BLaER1 treated with 17β-estradiol and CSF1 and Interleukin-3, amounts not matched to agents 10 nM and 100 nM (cell line): ENCODE measurements around the gene POLN.

Experiments used
- H3K27ac ChIP-seq, 11 experiments: shearing (Covaris generic); formaldehyde crosslinking; 2 replicates each; pipeline ENCODE4 v1.8.1; 2022
- H3K27me3 ChIP-seq, 11 experiments: shearing (Covaris generic); formaldehyde crosslinking; 2 replicates each; pipeline ENCODE4 v1.8.1; 2022
- H3K36me3 ChIP-seq, 11 experiments: shearing (Covaris generic); formaldehyde crosslinking; 2 replicates each; pipeline ENCODE4 v1.8.1; 2022
- H3K4me1 ChIP-seq, 10 experiments: shearing (Covaris generic); formaldehyde crosslinking; 2 replicates each; pipeline ENCODE4 v1.8.1; 2022
- H3K4me2 ChIP-seq, 11 experiments: shearing (Covaris generic); formaldehyde crosslinking; 2 replicates each; pipeline ENCODE4 v1.8.1; 2022
- H3K4me3 ChIP-seq, 10 experiments: shearing (Covaris generic); formaldehyde crosslinking; 2 replicates each; pipeline ENCODE4 v1.8.1; 2022
- H3K9ac ChIP-seq, 11 experiments: shearing (Covaris generic); formaldehyde crosslinking; 2 replicates each; pipeline ENCODE4 v1.8.1; 2022
- H3K9me3 ChIP-seq, 11 experiments: shearing (Covaris generic); formaldehyde crosslinking; replicated peaks in 1 of 11; 2 replicates each; pipeline ENCODE4 v1.8.1; 2022
- H4K20me1 ChIP-seq, 11 experiments: shearing (Covaris generic); formaldehyde crosslinking; 2 replicates each; pipeline ENCODE4 v1.8.1; 2022
- Cebpa-rat ChIP-seq, 11 experiments: shearing (Covaris generic); IDR thresholded peaks; 2 replicates each; pipeline ENCODE4 v1.8.1; 2022

POLN gene

GRCh38 chr4:2083116-2083825 lies 158.7 kb downstream of the POLN start:
- H3K4me2 ChIP-seq, result peak overlapping the region in 7 of 11 experiments; percentile 18 to 80 (median 63); a peak in 10 of 22 replicates
- H3K27me3 ChIP-seq, result peaks cover 0 to 30% (median 0%) of the 10 kb centered on the region in 11 experiments; a peak in 4 of 22 replicates
- no peak overlapping the region for H3K9ac ChIP-seq
- H3K27ac ChIP-seq, result no peak overlapping the region
- peaks cover 0 to 21% (median 6%) of the 10 kb centered on the region in 11 experiments; a peak in 7 of 22 replicates for H3K9me3 ChIP-seq
- H3K4me1 ChIP-seq, result peaks cover 4 to 69% (median 46%) of the 10 kb centered on the region in 10 experiments; a peak in 19 of 20 replicates
- no peak overlapping the region for H3K4me3 ChIP-seq
- no peaks in the 10 kb centered on the region for H3K36me3 ChIP-seq
- no peak for TF ChIP-seq Cebpa-rat (IDR thresholded peaks at IDR 0.05)
- H4K20me1 ChIP-seq, result peaks cover 0 to 5% (median 0%) of the 10 kb centered on the region in 11 experiments; a peak in 1 of 22 replicates

GRCh38 chr4:2082627-2083026 lies 159.3 kb downstream of the POLN start:
- Histone ChIP-seq H3K4me2 (peak overlapping the region in 7 of 11 experiments; percentile 18 to 80 (median 63); a peak in 12 of 22 replicates), H3K4me3 (no peak overlapping the region), H3K27ac (no peak overlapping the region), H3K27me3 (peaks cover 0 to 36% (median 0%) of the 10 kb centered on the region in 11 experiments; a peak in 4 of 22 replicates), H3K9ac (no peak overlapping the region), H3K36me3 (no peaks in the 10 kb centered on the region), H3K4me1 (peaks cover 11 to 76% (median 52%) of the 10 kb centered on the region in 10 experiments), H3K9me3 (peaks cover 0 to 19% (median 6%) of the 10 kb centered on the region in 11 experiments; a peak in 7 of 22 replicates), H4K20me1 (peaks cover 0 to 5% (median 0%) of the 10 kb centered on the region in 11 experiments; a peak in 2 of 22 replicates)
- no peak for TF ChIP-seq Cebpa-rat (IDR thresholded peaks at IDR 0.05)

GRCh38 chr4:2082118-2082517 lies 159.8 kb downstream of the POLN start:
- Histone ChIP-seq H3K27ac (no peak overlapping the region), H3K4me3 (no peak overlapping the region), H3K4me2 (peak overlapping the region in 3 of 11 experiments; percentile 63 to 75 (median 64); a peak in 3 of 22 replicates), H3K27me3 (peaks cover 0 to 36% (median 0%) of the 10 kb centered on the region in 11 experiments; a peak in 4 of 22 replicates), H3K9ac (no peak overlapping the region), H4K20me1 (peaks cover 0 to 9% (median 0%) of the 10 kb centered on the region in 11 experiments; a peak in 2 of 22 replicates), H3K36me3 (no peaks in the 10 kb centered on the region), H3K4me1 (peaks cover 16 to 81% (median 57%) of the 10 kb centered on the region in 10 experiments), H3K9me3 (peaks cover 0 to 14% (median 3%) of the 10 kb centered on the region in 11 experiments; a peak in 6 of 22 replicates)
- no peak for TF ChIP-seq Cebpa-rat (IDR thresholded peaks at IDR 0.05)

- H3K9ac ChIP-seq, result no peak overlapping the region
- no peaks in the 10 kb centered on the region for H3K36me3 ChIP-seq
- peaks cover 0 to 36% (median 0%) of the 10 kb centered on the region in 11 experiments; a peak in 4 of 22 replicates for H3K27me3 ChIP-seq
- H3K9me3 ChIP-seq, result peaks cover 0 to 9% (median 0%) of the 10 kb centered on the region in 11 experiments; a peak in 3 of 22 replicates
- no peak for TF ChIP-seq Cebpa-rat (IDR thresholded peaks at IDR 0.05)
- no peak overlapping the region for H3K4me2 ChIP-seq
- no peak overlapping the region for H3K4me3 ChIP-seq
- H3K4me1 ChIP-seq, result peaks cover 22 to 87% (median 63%) of the 10 kb centered on the region in 10 experiments
- peaks cover 0 to 11% (median 0%) of the 10 kb centered on the region in 11 experiments; a peak in 2 of 22 replicates for H4K20me1 ChIP-seq
- H3K27ac ChIP-seq, result no peak overlapping the region
Measured at GRCh38 chr4:2081540-2081939, 160.4 kb downstream of the POLN start.

GRCh38 chr4:2080429-2081300 lies 161.3 kb downstream of the POLN start:
- Histone ChIP-seq H3K4me2 (peak overlapping the region in 5 of 11 experiments; percentile 73 to 91 (median 78); a peak in 7 of 22 replicates), H4K20me1 (peaks cover 0 to 15% (median 0%) of the 10 kb centered on the region in 11 experiments; a peak in 2 of 22 replicates), H3K9ac (no peak overlapping the region), H3K4me1 (peaks cover 25 to 95% (median 72%) of the 10 kb centered on the region in 10 experiments), H3K9me3 (0 out of 22 replicates have a peak, but pooled peaks cover 0 to 8% (median 0%) of the 10 kb centered on the region in 11 experiments), H3K27ac (no peak overlapping the region), H3K36me3 (no peaks in the 10 kb centered on the region), H3K4me3 (no peak overlapping the region), H3K27me3 (peaks cover 0 to 36% (median 0%) of the 10 kb centered on the region in 11 experiments; a peak in 4 of 22 replicates)
- TF ChIP-seq Cebpa-rat (IDR thresholded peaks at IDR 0.05), result no peak

- peak overlapping the region in 6 of 11 experiments; percentile 42 to 91 (median 78); a peak in 12 of 22 replicates for H3K4me2 ChIP-seq
- peaks cover 25 to 97% (median 77%) of the 10 kb centered on the region in 10 experiments for H3K4me1 ChIP-seq
- H3K4me3 ChIP-seq, result no peak overlapping the region
- H4K20me1 ChIP-seq, result peaks cover 0 to 15% (median 0%) of the 10 kb centered on the region in 11 experiments; a peak in 2 of 22 replicates
- TF ChIP-seq Cebpa-rat (IDR thresholded peaks at IDR 0.05), result no peak
- peak overlapping the region in 1 of 11 experiments; percentile 13; a peak in 1 of 22 replicates for H3K27ac ChIP-seq
- H3K36me3 ChIP-seq, result no peaks in the 10 kb centered on the region
- H3K9me3 ChIP-seq, result 0 out of 22 replicates have a peak, but pooled peaks cover 0 to 8% (median 0%) of the 10 kb centered on the region in 11 experiments
- H3K9ac ChIP-seq, result peak overlapping the region in 1 of 11 experiments; percentile 25; a peak in 1 of 22 replicates
- peaks cover 0 to 36% (median 0%) of the 10 kb centered on the region in 11 experiments; a peak in 4 of 22 replicates for H3K27me3 ChIP-seq
Measured at GRCh38 chr4:2079926-2080325, 162.0 kb downstream of the POLN start.

GRCh38 chr4:2079006-2079405 lies 162.9 kb downstream of the POLN start:
- Histone ChIP-seq H3K27ac (peak overlapping the region in 1 of 11 experiments; percentile 75; a peak in 3 of 22 replicates), H3K4me3 (no peak overlapping the region), H3K9me3 (0 out of 22 replicates have a peak, but pooled peaks cover 0 to 8% (median 0%) of the 10 kb centered on the region in 11 experiments), H4K20me1 (peaks cover 0 to 15% (median 0%) of the 10 kb centered on the region in 11 experiments; a peak in 2 of 22 replicates), H3K4me2 (peak overlapping the region in 8 of 11 experiments; percentile 67 to 91 (median 78); a peak in 15 of 22 replicates), H3K9ac (0 out of 22 replicates have a peak overlapping the region, but pooled peaks of 1 of the 11 experiments have one; percentile 66), H3K4me1 (peaks cover 25 to 95% (median 70%) of the 10 kb centered on the region in 10 experiments), H3K27me3 (peaks cover 0 to 28% (median 0%) of the 10 kb centered on the region in 11 experiments; a peak in 4 of 22 replicates), H3K36me3 (no peaks in the 10 kb centered on the region)
- no peak for TF ChIP-seq Cebpa-rat (IDR thresholded peaks at IDR 0.05)
